ENCODE measurements around the gene CAMK4.
A peak's percentile ranks its signal among the peaks of the same experiment; 100 is the strongest.
"Not testable (repeated sequence)": the region's sequence is repeated elsewhere in the genome, so short reads cannot be mapped to it uniquely, and the experiment has no call there.

The CAMK4 gene

DNA sequence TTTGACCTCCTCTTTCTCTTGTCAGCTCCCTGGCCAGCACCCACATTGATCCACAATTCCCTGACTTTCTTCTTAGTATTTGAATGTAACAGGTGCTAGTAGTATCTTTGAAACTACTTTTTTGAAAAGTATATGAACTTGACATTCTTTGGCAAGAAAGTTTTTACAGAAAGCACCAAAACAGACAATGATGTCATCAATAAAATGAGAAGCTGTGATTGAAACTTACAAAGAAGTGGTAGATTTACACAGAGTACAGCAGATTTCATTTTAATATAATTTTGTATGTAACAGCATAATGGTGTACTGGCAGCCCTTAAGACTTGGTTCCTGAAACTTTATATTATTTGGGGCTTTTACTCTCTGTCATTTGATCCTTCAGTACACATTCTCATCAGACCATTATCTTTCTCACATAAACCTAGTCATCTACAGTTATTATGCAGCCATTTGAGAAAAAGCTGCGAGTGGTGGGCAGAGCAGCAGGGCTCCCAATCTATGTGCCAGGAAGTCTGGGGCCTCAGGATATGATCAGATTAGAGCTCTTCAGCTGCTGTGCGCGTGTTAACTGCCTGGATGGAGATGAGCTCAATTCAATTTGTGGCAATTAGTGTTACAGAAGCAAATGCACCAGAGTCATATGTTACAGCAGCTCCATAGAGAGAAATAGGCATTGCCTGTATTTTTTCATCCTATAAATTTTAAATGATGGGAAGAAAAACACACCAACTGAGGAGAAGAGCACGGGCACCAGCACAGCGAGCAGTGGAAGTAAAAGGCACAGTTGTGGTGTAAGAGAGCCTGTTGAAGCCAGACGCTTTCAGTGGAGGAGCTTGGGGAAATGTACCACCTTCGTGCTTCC lies 162.0 kb downstream of the CAMK4 start:
- no peak for DNase-seq

DNA sequence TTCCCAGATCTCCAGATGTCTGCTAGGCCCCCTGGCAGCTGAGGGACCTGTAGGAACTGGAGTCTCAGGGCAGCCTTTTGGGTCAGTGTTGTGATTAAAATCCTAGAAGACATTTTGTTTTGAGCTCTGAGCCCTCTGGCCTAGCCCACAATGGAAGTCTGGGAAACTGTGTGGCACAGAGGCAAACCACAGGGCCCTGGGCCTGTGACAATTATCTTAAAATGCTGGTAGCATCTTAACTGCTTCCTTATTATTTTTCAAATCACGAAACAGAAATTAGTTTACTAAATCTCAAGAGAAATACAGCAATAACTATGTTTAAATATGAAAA lies 162.6 kb downstream of the CAMK4 start:
- DNase-seq, result no peak

DNA sequence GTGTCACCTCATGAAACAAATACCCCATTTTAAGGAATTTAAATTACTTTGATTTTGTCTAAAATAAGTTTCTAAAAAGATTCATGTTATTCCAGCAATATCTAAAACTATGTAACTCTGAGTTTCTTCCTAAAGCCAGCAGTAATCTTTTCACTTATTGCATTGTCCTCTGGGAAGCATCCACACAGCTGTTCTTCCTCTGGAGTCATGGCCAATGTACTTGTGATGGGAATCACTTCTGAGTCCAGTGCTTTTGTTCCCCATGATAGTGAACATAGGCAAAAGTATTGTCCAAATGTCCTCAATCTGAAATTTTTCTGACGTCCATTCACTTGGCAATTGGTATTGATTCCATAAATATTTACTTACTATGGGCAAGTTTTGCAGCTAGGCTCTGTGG lies 163.2 kb downstream of the CAMK4 start:
- no peak for DNase-seq

DNA sequence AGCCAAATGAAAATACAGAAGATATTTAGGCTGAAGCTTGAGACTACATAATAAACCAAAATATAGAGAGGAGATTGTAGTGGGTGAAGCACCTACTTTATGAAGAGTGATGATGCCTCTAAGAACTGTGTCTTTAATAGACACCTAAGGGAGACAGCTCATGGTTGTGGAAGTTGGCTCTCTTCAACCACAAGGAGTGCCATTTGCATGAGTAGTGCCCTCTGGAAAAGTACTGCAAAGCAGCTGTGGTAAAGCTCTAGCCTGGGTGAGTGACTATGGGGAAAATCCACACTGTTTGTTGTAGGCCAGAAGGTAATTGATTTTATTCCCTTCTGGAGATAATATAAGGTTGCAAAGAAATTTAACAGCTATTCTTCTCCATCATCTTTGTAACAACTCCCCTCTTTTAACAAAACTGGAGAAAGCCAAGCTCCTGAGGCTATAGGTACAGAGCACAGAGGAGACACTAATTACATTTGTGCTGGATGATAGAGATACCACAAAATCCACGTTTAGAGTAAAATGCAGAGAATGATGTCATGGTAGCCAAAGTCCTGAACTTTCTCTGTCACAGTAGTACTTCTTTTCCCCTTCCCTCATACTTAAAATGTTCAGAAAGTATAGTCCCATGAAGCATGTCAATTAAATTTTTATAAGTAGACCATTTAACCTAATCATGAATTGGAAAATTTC lies 165.4 kb downstream of the CAMK4 start:
- DNase-seq, result no peak

DNA sequence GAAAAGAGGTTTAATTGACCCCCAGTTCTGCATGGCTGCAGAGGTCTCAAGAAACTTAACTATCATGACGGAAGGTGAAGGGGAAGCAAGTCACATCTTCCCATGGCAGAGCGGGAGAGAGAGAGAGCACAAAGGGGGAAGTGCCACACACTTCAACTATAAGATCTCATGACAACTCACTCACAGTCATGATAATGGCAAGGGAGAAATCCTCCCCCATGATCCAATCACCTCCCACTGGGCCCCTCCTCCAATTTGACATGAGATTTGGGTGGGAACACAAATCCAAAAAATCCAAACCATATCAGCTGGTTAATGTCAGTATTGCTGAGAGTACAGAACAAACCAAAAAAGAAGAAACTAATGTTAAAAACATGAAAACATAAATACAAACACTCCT lies 168.0 kb downstream of the CAMK4 start:
- no peak for DNase-seq

DNA sequence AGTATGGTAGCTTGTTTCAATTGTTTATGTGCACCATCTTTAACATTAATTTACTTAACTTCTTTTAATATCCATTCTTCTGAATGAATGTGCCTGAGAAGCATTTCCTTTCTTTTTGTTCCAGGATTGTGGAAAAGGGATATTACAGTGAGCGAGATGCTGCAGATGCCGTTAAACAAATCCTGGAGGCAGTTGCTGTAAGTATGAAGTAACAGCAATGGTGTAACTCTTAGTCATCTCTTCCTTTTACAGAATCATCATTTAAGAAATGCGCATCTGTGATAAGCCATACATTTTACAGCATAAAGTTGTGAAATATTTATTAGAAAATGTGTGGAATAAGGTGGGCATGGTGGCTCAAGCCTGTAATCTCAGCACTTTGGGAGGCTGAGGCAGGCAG lies 170.4 kb downstream of the CAMK4 start:
- DNase-seq, result no peak

DNA sequence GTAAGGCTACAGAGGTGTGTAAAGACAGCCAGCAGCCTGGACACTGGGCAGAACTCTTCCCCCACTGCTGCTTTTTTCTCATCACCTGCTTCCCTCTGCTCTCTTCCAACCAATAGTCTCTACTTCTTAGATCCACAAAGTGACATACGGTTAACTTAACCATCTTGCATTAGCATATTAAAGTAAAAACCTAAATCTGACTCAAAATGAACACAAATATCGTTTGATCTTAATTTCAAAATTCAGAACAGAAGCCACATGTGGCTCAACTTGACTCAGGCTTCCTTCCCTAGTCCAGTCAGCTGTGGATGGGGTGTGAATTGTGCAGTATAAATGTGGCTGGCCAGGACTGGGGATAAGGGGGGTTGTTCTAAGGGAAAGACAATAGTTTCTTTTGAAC lies 173.8 kb downstream of the CAMK4 start:
- DNase-seq, result peak in 1 of 5 experiments; percentile 49

DNA sequence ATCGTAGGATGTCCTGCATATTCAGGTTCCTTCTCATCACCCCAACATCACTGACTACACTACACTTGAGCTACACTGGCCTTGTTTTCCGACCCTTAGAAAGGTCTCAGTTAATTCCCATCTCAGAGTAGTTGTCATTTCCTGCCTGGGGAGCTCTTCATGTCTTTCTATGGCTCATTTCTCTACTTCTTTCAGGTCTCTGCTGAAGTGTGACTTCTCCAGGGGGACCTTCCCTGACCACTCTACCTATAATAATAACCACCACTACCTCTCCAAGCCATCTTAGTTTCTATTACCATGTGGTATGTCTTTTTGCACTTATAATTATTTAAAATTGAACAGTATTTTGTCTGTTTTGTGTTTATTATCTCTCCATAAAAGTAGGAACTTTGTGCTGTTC lies 174.9 kb downstream of the CAMK4 start:
- DNase-seq, result no peak

DNA sequence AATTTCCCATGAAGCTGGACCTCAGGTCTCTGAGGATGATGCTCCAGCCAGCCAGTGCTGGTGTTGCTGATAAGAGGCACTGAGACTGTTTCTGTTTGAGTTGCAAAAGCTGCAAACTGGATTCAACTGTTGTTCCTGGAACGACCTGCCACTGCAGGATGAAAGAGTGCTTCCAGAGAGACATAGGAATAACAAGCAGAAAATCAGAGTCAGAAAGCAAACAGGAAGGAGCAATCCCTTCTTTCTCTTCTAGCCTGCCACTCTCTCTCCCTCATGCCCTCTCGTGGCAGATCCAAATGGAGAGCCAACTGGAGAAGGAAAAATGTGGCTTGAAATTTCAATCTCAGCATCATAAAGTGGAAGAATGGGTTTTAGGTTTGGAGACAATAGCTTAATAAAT lies 177.7 kb downstream of the CAMK4 start:
- DNase-seq, result no peak

DNA sequence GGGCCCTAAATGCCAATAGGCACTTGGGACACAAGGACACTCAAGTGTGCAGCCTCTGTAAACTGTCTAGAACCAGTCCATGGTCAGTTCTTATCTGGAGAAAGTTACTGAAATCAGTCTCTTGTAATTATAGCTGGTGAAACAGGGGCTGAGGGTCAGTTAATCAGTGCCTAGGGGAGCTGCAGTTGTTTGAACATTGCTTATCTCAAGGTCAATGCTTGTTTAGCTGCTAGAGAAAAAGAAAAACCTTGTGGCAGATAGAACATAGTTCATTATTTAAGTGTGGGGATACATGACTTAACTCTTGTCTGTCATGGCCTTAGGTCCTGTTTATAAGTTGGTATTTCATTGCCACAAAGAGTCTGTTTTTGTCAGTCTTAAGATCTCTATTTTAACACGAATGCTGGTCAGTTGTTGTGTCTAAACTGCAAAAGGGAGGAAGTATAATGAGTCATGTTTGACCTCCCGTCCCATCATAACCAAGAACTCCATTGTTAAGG lies 180.1 kb downstream of the CAMK4 start:
- DNase-seq, result no peak

DNA sequence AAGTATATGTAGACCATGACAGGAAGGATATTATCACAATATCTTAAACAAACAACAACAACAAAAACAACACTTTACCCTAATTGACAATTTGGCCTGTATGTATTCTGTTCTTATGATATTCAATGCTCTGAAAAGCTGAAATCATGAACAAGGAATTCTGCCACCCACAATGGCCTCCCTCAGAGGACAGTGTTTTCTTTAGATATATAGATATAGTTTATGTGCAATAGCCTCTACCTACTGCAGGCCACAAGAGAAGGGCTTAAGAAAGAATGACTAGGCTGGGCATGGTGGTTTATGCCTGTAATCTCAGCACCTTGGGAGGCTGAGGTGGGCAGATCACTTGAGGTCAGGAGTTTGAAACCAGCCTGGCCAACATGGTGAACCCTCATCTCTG lies 183.4 kb downstream of the CAMK4 start:
- no peak for DNase-seq

DNA sequence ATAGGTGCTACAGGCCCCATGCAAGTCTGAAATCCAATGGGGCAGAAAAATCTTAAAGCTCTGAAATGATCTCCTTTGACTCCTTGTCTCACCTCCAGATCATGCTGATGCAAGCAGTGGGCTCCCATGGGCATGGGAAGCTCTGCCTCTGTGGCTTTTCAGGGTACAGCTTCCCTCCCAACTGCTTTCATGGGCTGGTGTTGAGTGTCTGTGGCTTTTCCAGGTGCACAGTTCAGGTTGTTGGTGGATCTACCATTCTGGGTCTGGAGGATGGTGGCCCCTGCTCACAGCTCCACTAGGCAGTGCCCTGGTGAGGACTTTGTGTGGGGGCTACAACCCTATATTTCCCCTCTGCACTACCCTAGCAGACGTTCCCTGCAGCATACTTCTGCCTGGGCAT lies 184.6 kb downstream of the CAMK4 start:
- no peak for DNase-seq

DNA sequence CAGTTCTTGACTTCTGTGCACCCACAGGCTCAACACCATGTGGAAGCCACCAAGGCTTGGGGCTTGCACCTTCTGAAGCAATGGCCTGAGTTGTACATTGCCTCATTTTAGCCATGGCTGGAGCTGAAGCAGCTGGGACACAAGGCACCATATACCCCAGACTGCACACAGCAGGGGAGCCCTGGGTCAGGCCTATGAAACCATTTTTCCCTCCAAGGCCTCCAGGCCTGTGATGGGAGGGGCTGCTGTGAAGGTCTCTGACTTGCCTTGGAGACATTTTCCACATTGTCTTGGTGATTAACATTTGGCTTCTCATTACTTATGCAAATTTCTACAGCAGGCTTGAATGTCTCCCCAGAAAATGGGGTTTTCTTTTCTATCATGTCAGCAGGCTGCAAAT lies 185.1 kb downstream of the CAMK4 start:
- not testable (repeated sequence) for DNase-seq

DNA sequence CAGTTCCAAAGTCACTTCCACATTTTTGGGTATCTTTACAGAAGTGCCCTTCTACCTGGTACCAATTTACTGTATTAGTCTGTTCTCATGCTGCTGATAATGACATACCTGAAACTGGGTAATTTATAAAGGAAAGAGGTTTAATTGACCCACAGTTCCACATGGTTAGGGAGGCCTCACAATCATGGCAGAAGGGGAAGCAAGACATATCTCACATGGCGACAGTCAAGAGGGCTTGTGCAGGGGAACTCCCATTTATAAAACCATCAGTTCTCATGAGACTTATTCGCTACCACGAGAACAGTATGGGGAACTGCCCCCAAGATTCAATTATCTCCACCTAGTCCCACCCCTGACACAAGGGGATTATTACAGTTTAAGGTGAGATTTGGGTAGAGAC lies 185.9 kb downstream of the CAMK4 start:
- not testable (repeated sequence) for DNase-seq

DNA sequence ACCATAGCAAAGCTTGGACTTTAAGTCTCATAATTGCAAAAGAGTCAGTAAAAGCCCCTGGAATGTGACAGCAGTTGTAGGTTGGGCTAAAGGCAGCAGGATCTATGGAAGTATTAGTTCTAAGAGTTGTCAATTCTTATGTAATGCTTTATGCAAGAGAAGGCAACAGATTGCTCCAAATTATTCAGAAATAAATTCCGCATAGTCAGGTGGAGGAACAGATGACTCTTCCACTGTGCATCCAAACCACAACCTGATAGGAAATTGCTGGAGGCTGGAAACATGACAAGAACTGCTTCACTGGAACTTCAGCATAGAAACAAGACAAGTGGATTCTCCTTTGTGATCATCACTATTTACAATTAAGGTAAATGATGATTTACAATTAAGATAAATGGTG lies 187.1 kb downstream of the CAMK4 start:
- no peak for DNase-seq

DNA sequence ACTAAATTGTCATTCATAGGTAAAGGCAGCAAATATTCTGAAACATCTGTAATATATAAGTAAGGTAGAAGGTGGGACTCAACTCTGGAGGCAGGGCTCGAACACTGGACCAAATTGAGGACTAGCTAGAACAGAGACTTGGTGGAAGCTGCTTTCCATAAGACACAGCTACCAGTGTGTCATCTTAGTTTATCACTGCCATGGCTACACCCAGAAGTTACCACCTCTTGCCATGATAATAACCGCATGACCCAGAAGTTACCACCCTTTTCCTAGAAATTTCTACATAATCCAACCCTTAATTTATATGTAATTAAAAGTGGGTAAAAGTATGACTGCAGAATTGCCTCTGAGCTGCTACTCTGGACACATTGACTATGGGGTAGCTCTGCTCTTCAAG lies 188.4 kb downstream of the CAMK4 start:
- DNase-seq, result no peak

DNA sequence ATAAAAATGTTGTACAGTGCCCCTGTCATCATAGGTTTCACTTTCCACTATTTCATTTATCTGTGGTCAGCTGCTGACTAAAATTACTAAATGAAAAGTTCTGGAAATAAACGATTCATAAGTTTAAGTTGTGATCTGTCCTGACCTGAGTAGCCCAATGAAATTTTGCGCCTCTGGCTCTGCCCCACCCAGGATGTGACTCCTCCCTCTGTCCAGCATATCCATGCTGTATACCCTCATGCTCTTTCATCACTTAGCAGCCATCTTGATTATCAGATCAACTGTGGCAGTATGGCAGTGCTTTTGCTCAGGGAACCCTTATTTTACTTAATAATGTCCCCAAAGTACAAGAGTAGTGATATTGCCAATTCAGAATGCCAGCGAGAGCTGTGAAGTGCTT lies 190.9 kb downstream of the CAMK4 start:
- peak in 1 of 5 experiments; percentile 9 for DNase-seq

DNA sequence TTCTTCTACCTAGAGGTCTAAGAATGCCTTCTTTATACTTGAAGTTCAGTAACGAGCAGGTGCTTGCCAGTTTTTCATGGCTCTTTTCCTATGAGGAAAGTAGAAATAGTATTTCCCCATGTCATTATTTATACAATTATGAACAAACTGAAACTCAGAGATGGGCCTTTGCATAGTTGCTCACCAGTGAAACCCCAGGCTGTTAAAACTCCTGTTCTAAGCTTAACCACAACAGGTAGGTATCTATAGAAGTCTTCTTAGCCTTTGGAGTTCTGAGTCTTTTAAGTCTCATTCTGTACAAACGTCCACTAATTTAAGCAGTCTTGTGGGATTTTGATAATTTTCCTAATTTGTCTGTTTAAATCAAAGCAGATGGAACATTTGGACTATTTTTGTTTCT lies 198.1 kb downstream of the CAMK4 start:
- DNase-seq, result no peak

DNA sequence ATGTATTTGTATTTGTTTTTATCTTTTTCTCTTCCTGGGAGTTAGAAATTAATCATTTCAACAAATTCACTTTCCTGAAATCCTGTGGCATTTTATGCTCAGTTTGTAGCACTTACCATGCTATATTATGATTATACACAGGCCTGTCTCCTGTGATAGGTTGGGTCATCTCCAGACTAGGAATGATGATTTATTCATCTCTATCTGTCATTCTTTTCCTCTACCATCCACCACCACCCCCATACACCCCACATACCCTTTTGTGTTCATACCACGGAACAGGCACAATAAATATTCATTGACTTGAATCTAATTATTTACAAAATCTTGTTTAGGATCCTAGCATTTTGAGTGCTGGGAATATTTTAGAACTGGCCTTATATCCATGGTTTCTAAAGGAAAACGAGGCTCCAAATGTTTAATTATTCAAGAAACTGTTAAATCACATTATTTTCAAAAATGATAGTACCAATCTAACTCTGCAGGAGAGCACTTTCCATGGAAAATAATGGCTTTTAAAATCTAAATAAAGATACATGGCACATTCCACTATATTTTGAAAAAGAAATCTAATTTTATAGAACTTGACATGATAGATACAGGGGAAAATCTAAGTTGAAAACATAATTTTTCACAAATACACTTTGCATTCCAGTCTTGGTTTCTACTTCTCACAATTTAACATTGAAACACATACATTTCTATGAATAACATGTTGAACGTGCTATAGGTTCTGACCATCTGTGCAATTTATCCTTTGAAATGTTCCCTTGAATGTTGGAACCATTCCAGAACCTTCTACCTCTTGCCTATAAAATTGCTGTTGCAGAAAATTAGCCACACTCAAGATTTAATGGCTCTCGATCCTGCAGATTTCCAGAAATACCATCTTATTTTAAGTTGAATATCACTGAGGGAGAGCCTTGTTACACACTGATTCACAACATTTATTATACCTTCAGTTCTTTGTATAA lies 198.8 kb downstream of the CAMK4 start:
- no peak for DNase-seq

DNA sequence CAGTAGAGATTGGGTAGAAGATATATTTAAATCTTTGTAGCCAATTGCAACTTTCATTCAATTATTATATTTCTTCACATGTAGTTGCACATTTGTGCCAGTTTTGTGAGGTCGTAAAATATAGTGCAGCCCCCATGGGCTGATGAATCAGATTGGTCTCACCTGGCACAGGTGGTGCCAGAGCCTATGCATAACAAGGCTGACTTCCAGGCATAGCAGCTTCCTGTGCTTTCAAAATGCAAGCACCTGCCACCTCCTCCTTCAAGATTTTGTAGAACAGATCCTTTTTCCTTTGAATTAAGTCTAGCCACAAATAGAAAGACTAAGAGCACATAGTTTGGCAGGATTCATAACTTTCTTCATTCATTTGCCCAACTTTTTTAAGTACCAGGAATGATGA lies 201.0 kb downstream of the CAMK4 start:
- DNase-seq, result no peak

DNA sequence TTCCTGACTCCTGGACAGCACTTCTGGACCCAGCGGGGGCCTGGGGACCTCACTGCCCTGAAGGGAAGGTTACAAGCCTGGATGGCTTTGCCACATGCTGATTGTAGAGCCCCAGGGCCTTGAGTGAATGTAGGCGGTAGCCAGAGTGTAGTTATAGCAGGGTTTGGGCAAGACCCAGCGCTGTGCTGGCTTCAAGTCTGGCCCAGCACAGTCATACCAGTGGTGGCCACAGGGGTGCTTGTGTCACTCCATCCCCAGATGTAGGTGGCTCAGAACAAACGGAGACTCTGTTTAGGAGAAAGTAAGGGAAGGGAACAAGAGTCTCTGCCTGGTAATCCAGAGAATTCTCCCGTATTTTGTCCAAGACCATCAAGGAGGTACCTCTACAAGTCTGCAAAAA lies 203.6 kb downstream of the CAMK4 start:
- no peak for DNase-seq

DNA sequence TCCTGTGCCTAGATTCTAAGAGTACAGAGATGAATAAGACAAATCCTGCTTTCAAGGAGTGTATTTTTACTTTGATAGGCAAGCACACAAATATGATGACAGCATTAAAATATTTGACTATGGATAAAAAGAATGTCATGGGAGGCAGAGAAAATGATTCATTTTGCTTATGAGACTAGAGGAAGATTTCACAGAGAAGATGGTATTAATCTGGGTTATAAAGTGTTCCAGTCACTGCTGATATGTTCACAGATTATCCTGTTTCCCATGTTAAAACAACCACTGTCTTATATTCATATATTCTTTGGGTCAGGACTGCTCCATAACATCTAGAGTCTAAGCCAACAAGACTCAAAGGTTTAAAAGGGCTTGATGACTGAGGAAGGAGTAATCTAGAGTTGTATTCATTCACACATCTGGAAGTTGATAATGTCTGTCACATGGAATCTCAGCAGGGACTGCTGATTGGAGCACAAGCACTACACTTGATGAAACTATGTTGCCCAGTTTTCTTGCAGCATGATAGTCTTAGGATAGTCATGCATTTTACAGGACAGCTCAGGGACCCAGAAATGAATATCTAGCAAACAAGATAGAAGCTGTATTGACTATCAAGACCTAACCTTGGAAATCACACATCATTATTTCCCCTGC lies 208.8 kb downstream of the CAMK4 start:
- no peak for DNase-seq

DNA sequence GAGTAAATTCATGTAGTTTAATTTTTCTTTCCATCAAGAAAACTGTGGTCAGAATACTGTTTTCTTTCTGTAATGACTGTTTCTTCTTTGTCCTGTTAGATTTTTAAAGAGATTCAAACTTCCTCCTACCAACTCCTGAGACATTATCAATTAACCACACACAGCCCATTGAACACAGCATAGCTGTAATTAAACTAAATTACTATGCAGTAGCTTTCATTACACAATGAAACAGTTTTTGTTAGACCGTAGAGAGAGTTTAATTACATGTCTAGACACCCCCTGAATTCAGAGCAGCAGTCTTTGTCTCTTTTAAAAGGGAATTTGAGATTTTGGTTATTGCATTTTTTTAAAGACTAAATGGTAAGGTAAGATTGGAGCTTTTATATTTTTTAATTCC lies 210.6 kb downstream of the CAMK4 start:
- DNase-seq, result no peak

All from T-helper 2 cell (primary cell).